Stimulated activated CD8-positive, alpha-beta memory T cell treated with anti-CD3 and anti-CD28 coated beads, Interleukin-4, amount 100 ng/mL, for 4 hours (primary cell): ENCODE results near the gene MAP7D1.

Source experiments
- DNase-seq, 2 donors: peaks; one replicate each; pipeline ENCODE4 v3.0.0-alpha.2; 2020; ENCODE audit warnings: low read depth in 2 of 2, low spot score in 1 of 2

MAP7D1 gene

DNA sequence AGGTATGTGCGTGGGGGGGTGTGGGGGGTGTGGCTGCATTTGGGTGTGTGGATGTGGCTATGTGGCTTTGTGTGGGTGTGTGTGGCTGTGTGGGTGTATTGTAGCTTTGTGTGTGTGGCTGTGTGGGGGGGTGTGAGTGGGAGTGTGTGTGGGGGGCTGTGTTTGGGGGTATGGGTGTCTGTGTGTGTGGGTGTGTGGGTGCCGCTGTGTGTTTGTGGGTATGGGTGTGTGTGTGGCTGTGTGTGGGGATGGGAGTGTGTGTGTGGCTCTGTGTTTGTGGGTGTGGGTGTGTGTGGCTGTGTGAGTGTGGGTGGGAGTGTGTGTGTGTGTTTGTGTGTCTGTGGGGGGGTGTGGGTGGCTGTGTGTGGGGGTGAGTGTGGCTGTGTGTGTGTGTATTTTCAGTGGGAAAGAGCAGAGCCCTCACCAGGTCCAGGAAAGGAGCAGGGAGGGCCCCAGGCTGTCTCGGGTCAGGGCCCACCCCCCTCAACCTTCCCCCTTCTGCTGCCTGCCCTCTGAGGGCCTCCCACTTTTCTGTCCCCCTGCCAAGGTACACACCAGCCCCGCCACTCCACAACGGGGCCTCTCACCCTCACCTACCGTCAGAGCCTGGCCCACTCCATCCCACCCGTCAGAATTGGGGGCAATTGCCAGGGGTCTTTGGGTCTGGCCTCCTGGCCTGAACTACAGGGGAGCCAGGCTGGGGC is 29.0 kb upstream of the MAP7D1 start:
- no peak for DNase-seq

DNA sequence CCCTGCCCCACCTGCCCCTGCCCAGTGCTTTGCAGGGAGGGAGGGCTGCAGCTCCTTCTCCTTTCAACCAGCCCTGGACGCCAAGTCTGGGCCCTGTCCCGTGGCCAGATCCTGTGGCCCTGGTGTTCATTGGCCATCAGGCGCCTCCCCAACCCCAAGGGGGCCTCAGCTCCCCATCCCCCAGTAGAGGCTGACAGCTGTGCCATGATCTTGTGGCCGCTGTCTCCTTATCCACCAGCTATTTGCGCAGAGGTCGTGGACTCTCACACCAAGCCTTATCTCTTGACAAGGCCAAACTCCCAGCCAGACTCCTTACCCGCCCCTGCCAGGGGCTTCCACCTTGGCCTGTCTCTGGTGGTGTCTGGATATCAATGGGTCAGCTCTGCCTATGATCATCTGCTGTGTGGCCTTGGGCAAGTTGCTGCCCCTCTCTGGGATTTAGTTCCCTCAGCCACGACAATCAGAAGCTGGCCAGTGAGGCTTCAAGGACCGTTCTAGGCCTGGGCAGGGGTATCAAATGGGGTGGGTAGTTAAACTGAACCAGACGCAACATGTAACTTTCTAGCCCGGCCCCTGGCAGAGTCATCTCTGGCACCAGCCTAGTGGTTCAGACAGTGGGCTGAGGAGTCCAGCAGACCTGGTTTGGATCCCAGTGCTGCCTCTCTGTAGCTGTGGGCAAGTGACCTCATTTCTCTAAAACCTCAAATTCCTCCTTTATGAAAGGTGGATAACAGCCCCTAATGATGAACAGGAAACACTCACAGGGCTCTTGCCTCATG is 27.6 kb upstream of the MAP7D1 start:
- no peak for DNase-seq

DNA sequence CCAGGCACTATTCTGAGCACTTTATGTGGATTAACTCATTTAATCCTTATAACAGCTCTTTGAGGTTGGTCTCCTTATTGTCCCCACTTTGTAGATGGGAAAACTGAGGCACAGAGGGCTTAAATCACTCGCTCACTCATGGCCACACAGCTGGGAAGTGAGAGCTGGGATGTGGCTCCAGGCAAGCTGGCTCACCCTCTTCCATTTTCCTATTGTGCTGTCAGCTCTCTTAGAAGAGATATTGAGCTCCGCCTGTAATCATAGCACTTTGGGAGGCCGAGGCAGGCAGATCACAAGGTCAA is 27.1 kb upstream of the MAP7D1 start:
- no peak for DNase-seq

DNA sequence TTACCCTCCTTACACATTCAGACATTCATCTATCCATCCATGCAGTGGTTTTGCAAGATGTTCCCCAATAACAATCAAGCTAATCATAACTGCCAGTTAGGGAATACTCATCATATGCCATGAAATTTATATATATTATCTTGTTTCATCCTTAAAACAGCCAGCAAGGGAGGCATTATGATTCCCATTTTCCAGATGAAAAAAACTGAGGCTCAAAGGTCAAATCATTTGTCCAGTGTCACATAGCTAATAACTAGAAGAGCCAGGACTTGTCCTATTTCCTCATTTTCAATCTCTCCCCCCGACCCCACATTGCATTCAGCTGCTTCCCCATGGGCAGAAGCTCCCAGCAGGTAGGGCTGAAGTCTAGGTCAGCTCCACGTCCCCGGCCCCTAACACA is 23.9 kb upstream of the MAP7D1 start:
- no peak for DNase-seq

DNA sequence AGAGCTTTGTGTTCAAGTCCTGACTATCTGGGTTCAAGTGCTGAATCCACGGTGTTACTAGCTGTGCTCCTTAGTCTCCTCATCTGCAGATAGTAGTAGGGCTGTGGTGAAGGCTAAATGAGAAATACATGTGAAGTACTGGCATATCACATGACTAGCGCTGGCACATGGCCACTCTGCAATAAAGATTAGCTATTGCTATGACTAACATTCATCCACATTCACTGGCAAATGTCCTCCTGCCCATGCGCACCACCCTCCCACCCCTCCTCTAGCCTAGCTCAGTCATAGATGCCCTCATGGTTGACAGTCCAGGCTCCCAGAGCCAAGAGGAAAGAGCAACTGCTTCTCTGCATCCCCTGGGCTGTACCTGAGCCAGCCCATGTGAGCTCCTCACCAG is 22.5 kb upstream of the MAP7D1 start:
- DNase-seq = no peak

DNA sequence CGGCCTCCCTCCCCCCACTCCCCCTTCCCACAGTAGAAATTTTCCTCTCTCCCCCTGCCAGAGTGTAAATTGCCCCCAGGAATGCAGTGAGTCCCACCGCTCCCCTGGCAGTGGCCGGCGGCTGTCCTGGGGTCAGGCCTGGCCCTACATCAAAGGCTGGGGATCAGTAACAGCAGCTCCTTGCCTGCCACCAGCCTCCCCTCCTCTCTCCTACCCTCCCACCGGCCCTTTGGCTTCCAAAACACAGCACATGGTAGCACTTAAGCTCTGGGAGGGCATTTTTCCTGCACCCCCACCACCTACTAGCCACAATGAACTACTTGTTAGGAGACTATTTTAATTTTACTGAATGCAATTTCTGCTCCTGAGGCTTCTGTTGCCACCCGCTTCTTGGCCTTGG is 21.9 kb upstream of the MAP7D1 start:
- DNase-seq = no peak

DNA sequence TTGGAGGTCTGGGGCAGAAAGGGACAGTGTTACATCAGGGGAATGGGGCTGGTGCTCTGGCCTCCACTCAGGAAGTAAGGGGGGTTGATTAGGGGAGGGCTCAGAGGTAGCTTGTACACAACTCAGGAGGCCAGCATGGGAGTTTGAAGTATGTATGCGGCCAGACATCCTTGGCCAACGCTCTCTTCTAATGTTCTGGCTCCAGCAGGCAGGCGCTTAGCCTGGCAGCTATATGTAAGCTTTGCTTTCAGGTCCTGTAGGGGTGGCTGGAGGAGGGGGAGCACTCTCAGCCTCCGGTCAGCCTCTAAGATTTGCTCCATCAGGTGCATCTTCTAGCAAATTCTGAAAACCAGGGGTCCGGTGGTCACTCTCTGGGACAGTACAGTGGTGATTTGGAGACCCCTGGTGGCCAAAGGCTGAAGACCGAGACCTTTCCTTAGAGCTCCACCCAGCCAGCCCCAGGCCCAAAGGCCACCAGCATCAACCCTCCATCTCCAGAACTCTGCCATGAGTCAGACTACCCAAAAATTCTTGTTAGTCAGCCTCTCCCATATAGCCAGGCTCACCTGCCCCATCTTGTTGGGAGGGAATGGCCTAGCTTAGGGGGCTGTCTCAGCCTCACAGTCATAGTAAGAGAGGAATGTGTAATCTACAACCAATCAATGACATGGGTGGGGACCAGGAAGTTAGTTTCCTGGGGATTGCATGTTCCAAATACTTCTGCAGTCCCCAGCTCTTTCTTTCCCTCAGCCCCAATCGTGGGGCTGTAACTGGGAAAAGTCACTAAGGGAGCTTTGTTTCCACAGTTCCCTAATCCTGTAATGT is 21.2 kb upstream of the MAP7D1 start:
- no peak for DNase-seq

DNA sequence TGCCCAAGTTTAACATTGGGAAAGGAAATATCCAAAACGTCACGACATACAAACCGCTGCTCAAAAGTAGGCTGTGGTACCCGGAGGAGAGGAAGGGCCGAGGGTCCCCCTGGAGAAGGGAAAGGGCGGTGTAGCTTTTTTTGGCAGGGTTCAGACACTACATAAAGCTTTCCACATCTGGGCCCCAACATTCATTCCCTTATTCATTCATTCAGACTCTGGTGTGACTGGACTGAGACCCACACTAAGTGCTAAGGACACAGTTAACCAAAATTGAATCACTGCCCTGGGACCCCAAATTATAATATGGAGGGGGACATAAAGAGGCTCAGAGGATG is 20.7 kb upstream of the MAP7D1 start:
- no peak for DNase-seq

DNA sequence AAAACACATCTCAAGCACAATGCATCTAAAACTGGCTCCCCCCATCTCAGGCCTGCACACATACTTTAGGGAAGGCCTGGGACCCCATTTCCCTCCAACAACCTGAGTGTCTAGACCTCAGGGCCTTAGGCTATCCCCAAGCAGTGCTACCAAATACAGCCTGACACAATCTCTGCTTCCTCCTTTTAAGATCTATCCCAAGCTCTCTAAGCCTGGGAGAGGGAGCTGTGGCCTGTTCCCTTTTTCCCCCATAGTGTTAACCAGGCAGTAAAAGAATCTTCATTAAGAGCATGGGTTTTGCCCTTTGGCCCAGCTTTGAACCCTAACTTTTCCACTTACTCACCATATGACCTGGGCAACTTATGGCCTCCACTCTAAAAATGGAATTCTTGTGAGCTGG is 20.2 kb upstream of the MAP7D1 start:
- DNase-seq = no peak

DNA sequence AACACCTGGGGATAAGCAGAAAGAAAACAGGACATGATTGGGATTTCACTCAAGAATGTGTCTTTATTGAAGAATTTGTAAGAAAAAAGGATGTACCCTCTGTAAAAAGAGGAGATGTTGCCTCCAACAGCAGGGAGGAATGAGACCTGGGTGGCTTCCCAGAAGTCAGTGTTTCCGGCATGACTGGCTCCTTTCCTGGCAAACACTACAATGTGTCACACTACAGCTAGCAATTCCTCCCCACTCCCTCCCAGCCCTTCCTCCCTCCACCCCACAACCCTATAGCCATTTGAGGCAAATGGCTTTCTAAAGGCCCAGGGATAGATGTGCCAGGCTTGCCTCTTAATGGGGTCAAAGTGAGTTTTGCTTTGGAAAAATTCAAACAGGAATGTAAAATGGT is 19.4 kb upstream of the MAP7D1 start:
- DNase-seq = no peak

DNA sequence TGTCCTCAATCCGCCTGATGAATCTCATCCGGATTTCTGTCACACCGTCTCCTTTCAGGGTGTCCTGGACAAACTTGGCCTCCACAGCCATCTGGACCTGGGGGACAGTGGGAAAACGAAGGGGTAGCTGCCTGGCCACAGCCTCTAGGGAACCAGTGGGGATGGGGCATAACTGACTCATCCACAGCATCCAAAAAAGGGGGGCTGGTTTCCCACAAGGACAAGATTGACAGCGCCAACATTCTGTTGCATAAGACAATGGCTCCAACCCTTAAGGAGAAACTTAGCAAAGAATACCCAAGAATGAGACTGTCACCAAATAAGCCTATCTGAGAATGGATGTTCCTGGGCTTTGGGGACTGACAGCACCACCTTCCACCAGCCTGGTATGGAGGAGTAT is 18.7 kb upstream of the MAP7D1 start:
- no peak for DNase-seq

DNA sequence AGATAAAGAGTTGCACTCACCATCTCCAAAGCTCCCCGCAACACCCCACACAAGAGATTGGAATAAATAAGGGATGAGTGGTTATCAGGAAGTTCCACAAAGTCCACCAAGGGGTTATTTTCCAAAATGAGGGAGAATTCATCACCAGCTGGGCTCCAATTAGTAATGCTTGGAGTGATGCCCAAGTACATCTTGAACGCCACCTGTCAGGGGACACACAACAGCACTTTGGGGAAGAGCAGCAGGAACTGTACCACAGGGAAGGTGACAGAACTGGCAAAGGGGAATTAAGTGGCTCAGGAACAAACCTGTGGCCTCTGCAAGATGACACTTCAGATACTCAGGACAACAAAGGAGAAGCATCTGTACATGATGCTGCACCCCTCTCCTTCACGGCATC is 18.2 kb upstream of the MAP7D1 start:
- no peak for DNase-seq

DNA sequence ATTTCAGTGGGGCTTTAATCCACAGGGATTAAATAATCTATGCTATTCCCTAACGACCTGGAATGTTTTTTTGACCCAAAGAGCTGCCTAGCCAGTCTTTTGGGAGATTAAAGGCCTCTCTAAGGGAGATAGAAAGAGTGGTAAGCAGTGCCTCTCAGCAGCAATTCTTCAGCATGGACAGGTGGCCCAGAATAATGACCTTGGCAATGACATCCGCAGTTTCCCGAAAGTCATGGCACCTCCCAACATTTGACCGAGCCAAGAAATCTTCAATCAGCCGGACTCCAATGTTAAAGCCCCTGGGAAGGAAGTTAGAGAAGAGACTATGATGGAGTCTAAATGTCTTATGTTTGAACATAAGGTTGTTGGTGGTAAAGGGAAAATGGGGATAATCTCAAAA is 16.4 kb upstream of the MAP7D1 start:
- no peak for DNase-seq

DNA sequence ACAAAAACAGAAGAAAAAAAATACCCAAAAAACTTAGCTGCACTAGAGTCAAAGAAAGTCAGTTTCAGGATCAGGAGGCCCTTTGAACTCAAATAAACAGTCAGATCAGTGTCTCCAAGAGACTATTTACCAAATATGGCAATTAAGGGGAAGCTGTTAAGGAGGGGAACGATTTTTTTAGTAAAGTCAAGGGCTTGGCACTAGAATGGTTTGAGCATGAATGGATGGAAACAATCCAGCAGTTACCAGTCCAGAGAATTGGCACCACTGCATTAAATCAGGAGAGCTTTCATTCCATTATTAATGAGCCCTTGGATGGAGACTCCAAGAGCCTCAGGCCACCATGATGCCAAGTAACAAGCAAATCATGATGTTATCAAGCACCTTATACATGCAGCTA is 13.8 kb upstream of the MAP7D1 start:
- no peak for DNase-seq

DNA sequence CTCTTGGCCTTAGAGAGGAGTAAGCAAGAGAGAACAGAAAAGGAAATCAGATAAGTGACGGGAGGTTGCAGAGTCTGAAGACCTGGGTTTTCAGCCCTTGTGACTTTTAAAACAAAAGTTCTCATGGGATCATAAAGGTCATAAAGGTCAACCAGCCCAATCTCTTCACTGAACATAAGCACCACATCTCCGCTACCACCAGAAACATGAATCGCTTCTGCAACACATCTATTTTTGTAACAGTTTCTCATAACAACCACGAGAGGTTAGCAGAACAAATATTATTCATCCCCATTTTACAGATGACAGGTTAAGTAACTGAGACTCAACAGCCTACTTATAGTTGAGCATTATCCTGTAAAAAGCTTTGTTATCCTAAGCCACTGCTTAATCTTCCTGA is 12.5 kb upstream of the MAP7D1 start:
- DNase-seq = no peak

DNA sequence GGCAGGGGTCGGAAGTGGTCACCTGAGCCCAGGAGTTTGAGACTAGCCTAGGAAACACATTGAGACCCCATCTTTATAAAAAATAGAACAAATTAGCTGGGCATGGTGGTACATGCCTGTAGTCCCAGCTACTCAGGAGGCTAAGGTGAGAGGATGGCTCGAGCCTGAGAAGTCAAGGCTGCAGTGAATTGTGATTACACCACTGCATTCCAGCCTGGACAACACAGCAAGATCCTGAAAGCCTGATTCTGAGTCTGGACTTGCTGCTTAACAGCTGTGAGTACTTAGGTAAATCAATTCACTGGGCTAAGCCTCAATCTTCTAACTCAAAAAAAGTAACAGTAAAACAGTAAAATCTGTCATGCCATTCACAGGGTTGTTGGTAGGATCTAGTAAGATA is 11.5 kb upstream of the MAP7D1 start:
- no peak for DNase-seq

DNA sequence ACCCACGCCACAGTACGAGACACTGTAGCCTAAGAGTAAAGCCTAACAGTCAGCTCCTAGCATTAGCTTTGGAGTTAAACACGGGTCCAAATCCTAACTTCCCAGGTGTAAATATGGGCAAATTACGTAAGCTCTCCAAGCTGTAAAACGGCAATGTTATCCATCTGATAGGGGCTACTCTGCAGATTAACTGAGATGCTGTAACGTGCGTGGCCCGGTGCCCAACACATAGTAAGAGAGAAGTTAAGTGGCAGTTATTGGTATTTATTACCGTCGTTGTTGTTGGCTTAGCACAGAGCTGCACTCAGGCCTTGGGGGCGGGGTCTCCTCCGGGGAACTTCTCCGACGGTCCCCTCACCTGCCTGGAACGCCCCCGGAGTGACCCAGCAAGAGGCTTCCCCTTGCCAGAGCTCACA is 7.1 kb upstream of the MAP7D1 start:
- DNase-seq = no peak

DNA sequence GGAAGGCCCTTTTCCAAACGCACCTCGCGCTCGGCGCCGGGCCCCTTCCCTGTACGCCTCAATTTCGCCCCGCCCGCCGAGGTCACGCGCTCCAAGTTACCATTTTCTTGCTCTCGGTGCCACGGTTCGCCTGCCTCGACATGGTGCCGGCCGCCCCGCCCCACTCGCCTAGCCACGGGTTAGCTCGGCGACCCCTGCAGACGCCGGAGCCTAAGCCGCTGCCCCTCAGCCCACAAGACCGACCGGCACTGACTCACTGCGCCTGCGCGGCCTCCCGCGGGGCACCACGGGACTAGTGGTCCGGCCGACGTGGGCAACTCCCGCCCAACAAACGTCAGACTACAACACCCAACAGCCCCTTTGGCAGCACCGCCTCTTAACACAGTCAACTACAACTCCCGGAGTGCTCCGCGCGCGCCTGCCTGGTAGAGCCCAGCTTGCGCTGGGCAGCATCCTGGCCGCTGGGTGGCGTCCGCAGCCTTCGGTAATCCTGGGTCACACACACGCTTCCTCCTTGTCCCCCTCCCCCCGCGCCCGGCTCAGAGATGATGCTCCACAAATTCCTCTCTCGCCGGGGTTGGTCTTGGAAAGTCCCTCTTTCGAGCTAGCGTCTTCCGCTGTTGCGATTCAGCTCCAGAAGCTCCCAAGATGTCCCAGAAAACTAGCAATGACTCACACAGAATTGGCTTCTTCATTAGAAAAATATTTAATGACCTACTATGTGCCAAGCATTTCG is 6.6 kb upstream of the MAP7D1 start, which contains the start of gene TRAPPC3:
TSS of gene TRAPPC3 (minus strand) at position 250 of the 736 bp plus-strand sequence. CDS start at position 142, 108 bp downstream.
- peak; percentile 96 to 100 for DNase-seq

DNA sequence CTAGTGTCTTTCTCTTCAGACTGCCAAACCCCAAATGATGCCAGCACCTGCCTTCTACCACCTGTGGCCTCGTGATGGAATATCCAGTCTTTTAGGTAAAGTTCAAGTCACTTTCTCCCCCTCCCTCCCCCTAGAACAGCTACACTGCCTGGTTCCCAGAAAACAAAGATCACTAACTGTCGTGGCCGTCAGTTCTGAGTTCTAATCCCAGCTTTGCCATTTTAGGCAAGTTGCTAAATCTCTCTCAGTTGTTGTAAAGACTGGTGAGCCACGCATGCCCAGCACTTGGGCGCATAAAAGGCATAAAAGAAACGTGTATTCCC is 6.0 kb upstream of the MAP7D1 start:
- DNase-seq = no peak

DNA sequence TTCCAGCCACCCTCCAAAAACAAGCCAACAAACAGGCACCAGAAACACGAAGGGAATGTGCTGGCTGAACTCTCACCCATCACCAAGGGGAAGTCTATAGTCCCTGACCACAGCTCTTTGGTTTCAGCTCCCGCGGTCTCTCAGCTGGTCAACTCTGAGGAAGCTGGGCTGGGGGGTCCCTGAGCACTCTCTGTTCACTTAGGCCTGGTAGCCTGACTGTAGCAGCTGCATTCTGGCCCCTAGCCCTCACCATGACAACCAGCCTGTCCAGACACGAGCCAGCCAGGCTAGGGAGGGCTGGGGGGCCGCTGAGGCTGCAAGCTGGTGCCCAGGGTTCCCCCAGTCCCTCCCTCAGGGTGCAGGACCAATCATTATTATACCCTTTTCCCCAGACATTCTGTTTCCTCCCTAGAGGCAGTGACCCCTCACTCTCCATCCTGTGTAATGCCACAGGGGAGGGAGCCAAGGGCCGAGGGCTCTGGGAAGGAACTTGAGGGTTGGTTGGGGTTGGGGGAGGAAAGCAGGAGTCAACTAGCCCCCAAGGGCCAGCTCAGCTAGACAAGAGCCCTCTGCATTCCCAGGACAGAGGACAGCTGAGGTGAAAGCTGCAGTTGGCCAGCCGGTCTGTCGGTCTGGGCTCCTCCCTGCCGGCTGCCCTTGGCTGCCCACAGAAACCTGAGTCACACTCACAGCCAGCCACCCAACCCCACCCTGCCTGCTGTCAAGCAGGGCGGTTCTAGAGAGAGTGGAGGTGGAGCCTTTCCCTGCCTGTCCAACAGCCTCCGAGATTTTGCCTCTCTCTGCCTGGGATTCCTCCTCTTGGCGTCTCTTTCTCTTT is 5.4 kb upstream of the MAP7D1 start:
- peak; percentile 41 to 60 for DNase-seq
